ENCODE results near the gene TPGS2.
"Not testable (repeated sequence)": the region's sequence is repeated elsewhere in the genome, so short reads cannot be mapped to it uniquely, and the experiment has no call there.

Gene TPGS2

GRCh38 chr18:36770315-36770946 lies 58.4 kb downstream of the TPGS2 start:
- no peak for DNase-seq

DNA sequence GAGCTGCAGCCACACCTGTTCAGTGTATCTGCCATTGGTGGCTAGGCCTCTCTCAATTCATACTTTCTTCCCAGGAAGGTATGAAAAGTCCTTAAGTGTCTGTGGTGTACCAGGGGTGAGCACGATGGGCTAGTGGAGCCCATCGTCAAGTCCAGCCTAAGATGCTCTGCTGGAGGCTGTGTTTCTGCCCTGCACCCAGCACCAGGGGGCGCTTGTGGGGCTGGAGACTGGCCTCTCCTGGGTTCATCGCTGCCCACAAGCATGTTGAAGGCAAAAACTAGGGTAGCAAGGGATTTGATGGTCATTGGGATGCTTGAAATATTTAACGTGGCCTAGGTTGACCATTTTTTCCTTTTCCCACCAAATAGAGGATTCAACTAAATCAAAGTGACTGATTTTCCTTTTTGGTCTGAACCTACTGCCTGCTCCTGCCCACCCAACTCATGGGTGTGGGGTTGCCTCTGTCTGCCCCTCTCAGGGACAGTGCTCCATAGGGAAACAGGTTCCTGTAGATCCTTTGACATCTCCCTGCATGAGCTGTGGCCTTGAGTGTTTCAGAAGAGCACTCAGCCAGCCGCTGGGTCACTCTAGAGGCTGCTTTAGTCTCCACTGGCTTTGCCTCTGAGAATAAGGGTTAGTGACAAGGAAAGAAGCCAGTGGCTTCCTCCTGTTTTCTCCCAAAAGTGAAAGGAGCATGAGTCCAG lies 59.0 kb downstream of the TPGS2 start:
- no peak for DNase-seq

GRCh38 chr18:36769172-36769571 lies 59.6 kb downstream of the TPGS2 start:
- DNase-seq, result no peak

DNA sequence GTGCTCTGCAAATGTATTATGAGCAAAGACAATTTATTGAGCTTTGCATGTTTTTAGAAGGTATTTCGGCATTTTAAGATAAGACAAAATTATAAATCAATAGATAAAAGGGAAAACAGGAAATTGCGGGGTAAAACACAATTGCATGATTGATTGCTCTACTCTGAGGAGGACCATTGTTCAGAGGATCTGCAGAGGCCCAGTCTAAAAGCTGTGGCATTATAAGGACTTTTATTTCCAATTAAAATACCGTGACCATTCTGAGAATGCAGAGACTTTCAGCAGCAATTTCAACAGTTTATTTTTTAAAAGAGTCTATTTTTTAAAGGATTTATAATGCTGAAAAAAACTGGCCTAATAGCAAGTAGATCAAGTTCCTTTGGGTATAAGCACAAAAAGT lies 62.0 kb downstream of the TPGS2 start:
- no peak for DNase-seq

GRCh38 chr18:36762965-36763364 lies 65.8 kb downstream of the TPGS2 start:
- DNase-seq, result not testable (repeated sequence)

DNA sequence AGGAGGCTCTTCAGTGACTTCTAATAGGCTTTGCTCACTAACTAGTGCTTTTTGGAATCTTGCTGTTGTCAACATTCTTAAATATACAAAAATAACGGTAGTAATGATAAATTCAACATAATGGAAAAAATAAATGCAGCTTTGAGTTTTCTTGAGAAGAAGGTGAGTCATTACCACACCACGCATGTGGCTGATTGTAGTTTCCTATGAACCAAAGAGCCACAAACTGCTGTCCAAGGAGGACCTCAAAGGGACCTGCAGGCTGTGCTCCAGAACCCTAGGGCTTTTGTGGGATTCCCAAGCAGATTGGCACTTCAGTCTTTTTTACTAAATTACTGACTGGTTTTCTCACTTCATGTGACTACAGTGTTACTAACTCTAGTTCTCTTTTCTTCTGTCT lies 66.7 kb downstream of the TPGS2 start:
- DNase-seq, result no peak

GRCh38 chr18:36761186-36761698 lies 67.6 kb downstream of the TPGS2 start:
- no peak for DNase-seq

- DNase-seq, result no peak
These were observed 68.2 kb downstream of the TPGS2 start for GRCh38 chr18:36760598-36760997.

DNA sequence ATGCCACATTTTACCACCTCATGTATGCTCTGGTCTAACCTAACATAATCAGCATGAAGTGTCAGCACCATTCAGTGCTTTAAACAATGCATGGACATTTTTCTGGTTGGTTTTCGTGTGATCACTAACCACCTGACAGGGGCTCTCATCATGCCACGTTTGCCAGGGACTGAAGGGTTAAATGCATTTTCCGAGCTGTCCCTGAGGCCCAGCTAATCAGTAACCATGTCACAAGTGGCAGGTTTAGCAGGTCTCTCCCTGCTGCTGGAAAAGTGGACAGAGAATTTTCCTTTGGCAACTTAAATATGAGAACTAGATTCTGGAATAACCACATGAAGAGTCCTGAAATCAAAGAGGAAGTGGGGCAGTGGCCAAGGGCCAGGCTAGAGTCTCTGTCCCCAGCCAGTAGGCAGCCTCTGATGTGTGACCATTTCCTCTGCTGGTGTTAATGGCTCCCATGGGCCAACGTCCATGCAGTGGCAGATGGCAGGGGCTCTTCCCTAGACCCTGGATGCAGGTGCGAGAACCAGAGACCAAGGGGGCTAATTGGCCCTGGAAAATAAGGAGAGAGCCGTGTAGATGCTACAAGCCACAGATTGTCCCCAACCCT lies 69.5 kb downstream of the TPGS2 start:
- DNase-seq, result no peak

- no peak for DNase-seq
These were observed 70.2 kb downstream of the TPGS2 start for GRCh38 chr18:36758623-36759022.

GRCh38 chr18:36757991-36758390 lies 70.8 kb downstream of the TPGS2 start:
- no peak for DNase-seq

DNA sequence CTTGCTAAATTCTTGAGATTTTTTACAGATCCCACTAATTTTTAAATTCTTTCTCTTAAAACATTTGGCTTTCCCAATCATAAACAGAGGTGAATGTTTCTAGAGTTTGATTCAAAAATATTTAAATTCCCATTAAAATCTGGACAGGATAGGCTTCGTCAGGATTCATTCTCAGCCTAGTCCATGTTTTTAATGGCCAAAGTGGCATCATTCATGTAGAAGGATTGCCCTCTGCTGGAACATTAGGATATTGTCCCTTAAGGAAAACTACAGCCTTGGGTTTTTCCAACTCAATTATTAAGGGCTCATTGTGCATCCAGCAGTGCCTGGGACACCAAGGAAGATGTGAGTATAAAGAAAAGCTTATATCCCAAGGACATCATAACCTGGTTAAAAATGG lies 71.7 kb downstream of the TPGS2 start:
- no peak for DNase-seq

- DNase-seq, result no peak
These were observed 72.6 kb downstream of the TPGS2 start for GRCh38 chr18:36756242-36756641.

- DNase-seq, result no peak
These were observed 75.6 kb downstream of the TPGS2 start for GRCh38 chr18:36752929-36753865.

- no peak for DNase-seq
These were observed 83.4 kb downstream of the TPGS2 start for GRCh38 chr18:36745219-36745975.

DNA sequence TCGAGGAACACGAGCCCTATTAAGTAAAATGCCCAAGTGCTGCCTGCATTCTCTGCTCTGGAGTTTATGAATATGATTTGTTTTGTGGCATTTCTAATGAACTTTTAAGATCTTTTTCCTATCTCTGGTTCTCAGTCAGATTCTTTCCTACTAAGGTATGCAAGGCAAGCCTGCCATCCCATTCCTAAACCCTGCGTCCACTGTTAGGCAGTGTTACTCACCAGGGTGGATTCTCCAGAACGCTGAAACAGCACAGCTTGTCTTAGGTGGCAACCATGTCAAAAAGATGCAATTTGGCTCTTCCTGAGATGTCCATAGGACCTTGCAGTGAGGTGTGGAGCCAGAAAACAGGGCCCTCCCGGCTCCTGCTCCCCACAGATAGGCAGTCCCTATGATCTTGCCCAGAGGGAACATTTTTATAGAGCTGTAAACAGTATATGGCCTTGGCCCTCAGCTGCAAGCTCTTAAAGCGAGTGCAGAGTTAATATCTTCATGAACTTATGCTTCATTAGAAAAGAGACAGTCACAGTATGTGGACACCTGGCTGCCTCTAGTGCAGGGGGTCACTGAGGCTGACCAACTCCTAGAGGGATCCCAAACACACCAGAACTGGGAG lies 84.4 kb downstream of the TPGS2 start:
- DNase-seq, result no peak

All from SIG-M5 (cell line).